ENCODE results near the gene KIF15.

GRCh38 chr3:44833394-44833793, 71.8 kb downstream of the KIF15 start:
- TF ChIP-seq POLR2A (IDR thresholded peaks at IDR 0.05; ENCODE audit: low read depth, low read length) (no peak), POLR2AphosphoS5 (IDR thresholded peaks at IDR 0.05; ENCODE audit: low read depth, low read length) (no peak)

All from GM12892 (cell line).